HepG2 (cell line): Measurements from ENCODE around the gene PNO1.
"Not testable (repeated sequence)": the region's sequence is repeated elsewhere in the genome, so short reads cannot be mapped to it uniquely, and the experiment has no call there.

ENCODE experiments used
- CTCF ChIP-seq: sonication (generic); formaldehyde crosslinking; IDR thresholded peaks from 2 replicates; pipeline ENCODE4 v1.5.0; 2020; ENCODE audit warnings: mild to moderate bottlenecking, missing genetic modification reagents, moderate library complexity
- GABPA ChIP-seq, 2 experiments: IDR thresholded peaks; 2 replicates each; pipeline ENCODE4 v1.6.1; 2011 to 2016; ENCODE audit warnings: low read depth in 2 of 2, low read length in 1 of 2, missing biosample characterization in 1 of 2, missing genetic modification characterization in 1 of 2
- MTA3 ChIP-seq: sonication (generic); formaldehyde crosslinking; IDR thresholded peaks from 2 replicates; pipeline ENCODE4 v1.4.0; 2020; ENCODE audit warnings: missing genetic modification reagents
- NBN ChIP-seq: fragments of 450-650 bp; conservative IDR thresholded peaks from 2 replicates; pipeline ENCODE4 v1.6.1; 2017
- TBP ChIP-seq: sonication (generic); formaldehyde crosslinking; IDR thresholded peaks from 2 replicates; pipeline ENCODE4 v1.5.0; 2020; ENCODE audit warnings: missing genetic modification reagents
- ZNF33A ChIP-seq: sonication (generic); formaldehyde crosslinking; IDR thresholded peaks from 2 replicates; pipeline ENCODE4 v1.5.1; 2020; ENCODE audit warnings: missing genetic modification reagents, mild to moderate bottlenecking, moderate library complexity, borderline replicate concordance

GRCh38 chr2:68117922-68118321, 39.8 kb upstream of the PNO1 start:
- TF ChIP-seq MTA3 (CRISPR knock-in tag); ZNF33A; CTCF (CRISPR knock-in tag); TBP (CRISPR knock-in tag); GABPA (IDR thresholded peaks at IDR 0.05; ENCODE audit: low read depth, low read length); GABPA (CRISPR knock-in tag; IDR thresholded peaks at IDR 0.05; ENCODE audit: low read depth); NBN: not testable (repeated sequence)
